GM18951 (cell line): ENCODE results near the gene MRPL9.

Source experiments
- POLR2A ChIP-seq: IDR thresholded peaks from 4 replicates; pipeline ENCODE4 v1.6.1; 2011; ENCODE audit warnings: mild to moderate bottlenecking; ENCODE audit not compliant: insufficient read length, insufficient read depth; ENCODE audit errors: extremely low read depth
- in situ Hi-C: fragments of 300-500 bp; cut with MboI; formaldehyde crosslinking; loops from one replicate; pipeline ENCODE4 v1.12.0; 2022; ENCODE audit warnings: low sequenced_read_pairs, mixed read lengths, inconsistent platforms; ENCODE audit not compliant: unreplicated experiment

The MRPL9 gene

DNA sequence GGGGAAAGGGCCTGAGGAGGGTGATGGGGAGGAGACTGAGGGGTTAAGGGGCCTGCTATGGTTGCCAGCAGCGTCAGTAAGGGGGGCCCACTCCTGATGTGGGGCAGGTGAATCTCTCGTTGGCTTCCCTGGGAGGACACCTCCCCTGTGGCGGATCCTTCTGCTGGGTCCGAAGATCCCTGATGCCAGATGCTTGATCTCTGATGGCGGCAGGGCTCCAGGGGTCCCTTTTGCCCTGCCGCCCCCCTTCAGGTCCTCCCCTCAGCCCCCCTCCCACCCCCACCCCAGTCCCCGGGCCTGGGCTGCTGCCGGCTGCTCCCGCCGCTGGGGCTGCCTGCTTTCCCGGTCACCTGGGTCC lies 46.9 kb downstream of the MRPL9 start:
- in situ Hi-C loops = no loop called here
- no peak for TF ChIP-seq POLR2A

DNA sequence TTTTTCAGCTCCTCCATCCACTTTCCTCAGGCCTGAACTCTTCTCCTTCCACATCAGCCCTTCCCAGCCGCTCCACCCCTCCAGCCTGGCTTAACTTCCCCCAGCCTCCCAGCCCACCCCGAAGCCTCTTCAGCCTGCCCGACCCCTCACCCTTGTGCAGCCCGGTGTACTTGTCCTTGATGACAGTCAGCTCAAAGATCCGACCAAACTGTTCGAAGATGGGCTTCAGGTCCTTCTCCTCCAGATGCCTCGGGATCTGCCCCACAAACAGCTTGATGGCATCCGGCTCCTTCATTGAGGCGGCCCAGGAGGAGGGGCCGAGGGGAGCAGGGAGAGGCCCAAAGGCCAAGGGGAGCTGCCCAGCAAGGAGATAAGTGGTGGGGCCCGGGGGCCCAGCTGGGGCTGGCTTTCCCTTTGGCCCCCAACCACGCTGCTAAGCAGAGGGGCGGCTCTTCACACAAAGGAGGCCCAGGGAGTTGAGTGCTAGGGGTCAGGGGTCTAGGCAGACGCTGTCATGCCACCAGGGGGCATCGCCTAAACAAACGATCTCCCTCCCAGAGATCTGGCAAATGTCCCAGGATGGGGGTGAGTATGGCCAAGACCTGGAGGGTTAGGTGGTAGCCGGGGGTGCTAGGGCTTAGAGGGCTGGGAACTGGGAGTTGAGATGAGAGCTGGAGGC lies 47.4 kb downstream of the MRPL9 start:
- no peak for TF ChIP-seq POLR2A
- in situ Hi-C loops = no loop called here

DNA sequence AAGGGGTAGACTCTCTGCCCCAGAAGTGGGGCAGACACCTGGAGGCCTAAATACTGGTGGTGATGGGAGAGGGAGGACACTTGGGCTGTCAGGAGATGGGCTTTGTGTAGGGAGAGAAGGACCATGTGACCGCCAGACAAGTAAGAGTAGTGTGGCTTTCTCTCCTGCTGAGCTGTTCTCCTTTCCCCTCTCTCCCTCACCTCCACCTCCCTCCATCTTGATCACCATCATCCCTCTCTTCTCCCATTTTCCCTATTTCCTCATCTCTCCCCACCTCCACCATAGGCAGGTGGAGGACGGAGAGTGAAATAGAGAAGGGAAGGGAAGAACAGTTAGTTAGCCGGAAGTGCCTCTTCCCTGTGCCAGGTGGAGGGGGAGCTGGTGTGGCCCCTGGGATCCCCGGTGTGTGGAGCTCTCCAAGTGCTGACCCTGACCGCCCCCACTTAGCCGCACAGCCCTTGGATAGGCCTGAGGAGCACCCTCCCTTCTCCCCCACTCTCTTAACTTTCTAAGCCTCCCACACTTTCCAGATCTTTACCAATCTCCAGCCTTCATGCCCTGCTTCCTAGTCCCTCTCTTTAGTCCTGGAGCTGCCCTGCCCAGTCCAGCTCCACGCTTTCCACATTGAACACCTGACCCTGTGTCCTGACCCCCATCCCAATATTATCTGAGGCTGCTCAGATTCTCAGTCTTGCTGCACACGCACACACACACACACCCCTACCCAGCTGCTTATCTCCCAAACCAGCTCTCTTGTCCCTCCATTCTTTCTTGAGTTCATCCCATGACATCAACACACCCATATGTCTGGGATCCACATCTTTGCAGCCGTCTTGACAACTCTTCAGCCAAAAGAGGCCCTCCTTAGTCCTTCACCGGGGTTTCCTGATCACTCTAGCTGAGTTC lies 48.2 kb downstream of the MRPL9 start:
- in situ Hi-C loops = no loop called here
- no peak for TF ChIP-seq POLR2A

DNA sequence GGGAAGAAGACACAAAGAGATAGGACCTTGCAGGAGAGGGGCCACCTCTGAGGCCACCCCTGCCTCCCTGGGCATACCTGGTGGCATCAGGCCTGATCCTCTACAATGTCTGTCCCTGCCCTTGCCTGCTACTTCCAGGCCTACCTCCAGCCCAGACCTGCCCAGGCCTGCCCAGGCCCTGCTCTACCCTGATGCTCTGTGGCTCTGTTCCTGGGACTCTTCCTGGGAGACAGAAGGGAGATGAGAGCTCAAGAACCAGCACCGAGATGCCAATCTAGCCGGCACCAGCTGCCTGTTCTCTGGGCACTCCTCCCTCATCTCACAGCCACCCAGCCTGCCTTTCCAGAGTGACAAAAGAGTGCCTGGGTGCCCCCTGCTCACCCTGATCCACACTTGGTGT lies 49.4 kb downstream of the MRPL9 start:
- no peak for TF ChIP-seq POLR2A
- in situ Hi-C loops = no loop called here

DNA sequence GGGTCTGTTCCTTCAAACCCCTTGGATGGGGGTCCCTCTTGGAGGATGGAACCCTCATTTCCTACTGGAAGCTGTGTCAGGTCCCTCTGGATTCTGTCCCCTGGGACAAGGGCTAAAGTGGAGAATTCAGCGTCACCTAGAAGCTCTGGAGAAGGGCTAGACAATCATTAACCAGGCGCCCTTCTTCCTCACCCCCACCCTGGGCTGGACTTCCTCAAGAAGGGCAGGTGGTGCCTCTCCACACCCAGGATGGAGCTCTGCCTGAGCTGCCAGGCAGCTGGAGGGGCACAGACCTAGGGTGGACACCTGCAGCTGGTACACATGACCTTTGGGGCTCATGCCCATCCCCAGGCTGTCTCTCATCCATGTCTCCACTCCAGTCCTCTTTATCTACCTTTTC lies 50.3 kb downstream of the MRPL9 start:
- in situ Hi-C loops = no loop called here
- no peak for TF ChIP-seq POLR2A

DNA sequence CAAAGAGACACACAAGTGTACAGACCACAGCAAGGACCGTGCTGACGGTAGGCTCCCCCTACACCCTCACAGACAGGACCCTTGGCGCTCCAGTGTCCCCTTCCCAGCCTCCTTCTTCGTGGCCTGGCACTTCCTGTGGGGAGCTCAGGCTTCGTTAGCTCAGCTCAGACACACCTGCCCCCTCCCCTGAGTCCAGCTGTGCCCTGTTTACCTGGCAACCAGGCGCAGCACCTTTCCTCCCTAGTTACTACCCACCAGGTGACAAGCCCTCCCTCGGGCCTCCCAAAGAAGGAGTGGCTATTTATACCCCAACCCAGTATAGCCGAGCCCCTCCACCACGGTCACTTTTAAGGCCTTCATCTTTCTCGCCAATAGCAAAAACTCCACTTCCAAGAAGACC lies 51.3 kb downstream of the MRPL9 start:
- no peak for TF ChIP-seq POLR2A
- in situ Hi-C loops = no loop called here

DNA sequence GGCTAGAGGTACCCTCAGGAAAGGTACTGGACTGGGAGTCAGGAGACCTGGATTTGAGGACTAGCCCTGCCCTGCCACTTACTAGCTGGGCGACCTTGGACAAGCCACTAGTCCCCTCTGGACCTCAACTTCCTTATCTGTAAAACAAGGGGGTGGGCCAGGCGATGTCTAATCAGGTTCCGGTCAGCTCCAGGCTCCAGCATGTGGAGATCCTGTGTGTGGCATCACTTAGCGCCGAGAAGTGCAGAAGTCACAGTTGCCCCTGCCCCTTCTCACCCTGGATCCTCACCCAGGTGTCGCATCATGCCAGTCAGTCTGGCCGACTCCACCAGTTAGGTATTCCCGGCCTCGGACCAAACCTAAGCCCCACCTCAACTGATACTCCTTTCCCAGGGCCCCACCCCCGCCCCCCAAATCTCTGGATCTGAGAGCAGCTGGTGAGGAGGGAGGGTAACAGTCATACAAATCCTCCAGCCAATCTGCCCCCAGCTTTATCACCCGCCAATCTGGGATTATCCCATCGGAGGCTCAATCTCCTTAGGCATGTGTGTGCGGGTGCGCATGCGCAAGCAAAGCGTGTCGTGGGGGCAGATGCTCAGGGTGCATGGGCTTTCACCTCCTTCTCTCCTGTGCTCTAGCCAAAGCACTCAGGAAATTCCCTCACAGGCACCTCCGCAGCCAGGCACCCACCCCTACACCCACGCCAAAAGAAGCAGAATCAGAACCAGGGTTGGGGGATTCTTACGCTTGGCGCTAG lies 52.1 kb downstream of the MRPL9 start:
- TF ChIP-seq POLR2A = no peak
- in situ Hi-C loops = no loop called here

DNA sequence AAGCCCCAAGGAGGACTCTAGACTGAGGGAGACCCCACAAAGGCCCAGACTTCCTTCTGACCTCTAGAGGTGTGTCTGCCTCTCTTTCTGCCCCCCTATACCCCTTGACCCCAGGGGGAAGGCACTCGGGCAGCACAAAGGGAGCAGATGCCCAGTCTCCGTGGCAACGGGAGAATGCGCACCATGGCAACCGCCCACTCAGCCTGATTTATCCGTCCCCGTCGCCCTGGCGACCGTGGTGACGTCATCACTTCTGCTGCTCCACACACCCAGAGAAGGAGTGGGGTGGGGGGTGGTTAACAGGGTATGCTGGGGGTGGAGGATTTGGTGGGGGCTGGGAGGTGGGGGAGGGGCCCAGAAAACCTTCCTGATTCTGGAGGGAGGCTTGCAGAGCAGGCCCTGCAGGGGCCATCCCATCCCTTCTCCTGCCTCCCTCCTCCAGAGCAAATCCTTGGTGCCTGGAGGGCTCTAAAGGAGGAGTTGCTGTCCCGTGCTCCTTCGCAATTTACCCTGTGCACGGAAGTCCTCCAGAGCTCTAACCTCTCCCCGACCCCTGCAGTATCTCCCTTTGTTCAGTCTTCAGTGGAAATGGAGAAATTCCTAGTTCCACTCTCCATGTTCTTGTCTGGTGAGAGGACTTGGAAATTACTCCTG lies 53.0 kb downstream of the MRPL9 start:
- no peak for TF ChIP-seq POLR2A
- in situ Hi-C loops = no loop called here
